Activated gamma-delta T cell treated with Interleukin-2 at 50 U/mL for 16 hours (primary cell): Measurements from ENCODE around the gene RERG.
"Not testable (repeated sequence)": the region's sequence is repeated elsewhere in the genome, so short reads cannot be mapped to it uniquely, and the experiment has no call there.

Experiments
- DNase-seq: peaks from one replicate; pipeline ENCODE4 v3.0.0-alpha.2; 2020

The RERG gene

DNA sequence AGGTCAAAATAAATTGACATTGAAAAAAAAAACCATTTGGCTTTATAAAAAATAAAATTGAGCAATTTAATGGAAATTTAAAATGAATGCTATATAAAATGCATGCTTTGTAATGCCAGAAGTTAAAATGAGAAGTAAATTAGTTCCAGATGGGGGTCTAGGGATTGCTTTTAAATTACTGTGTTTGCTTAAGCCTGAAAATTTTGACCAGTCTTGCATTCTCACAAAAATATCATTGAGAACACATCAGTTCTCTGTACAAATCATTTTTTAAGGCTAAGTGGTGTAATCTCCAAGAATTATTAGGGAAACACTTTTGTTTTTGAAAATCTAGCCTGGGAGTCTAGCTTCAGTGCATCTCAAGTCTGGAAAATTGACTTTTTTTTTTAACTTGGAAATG is 90.7 kb downstream of the RERG start:
- DNase-seq: no peak

DNA sequence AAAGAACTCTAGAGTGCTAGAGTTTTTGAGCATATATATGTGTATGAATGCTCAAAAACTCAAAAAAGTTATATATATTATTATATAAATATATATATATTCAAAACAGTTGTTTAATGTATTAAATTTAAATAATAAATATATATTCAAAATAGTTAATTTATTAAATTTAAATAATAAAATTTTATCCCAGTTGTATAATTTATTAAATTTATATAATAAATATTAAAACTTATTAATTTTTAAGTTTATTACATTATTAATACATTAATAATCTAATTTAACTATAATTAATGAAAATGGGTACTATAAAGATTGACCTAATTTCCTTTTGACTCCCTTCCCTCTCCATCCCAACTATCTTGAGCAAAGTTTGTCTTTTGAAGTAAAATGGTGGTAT is 97.8 kb downstream of the RERG start:
- no peak for DNase-seq

GRCh38 chr12:15122344-15122743 is 98.9 kb downstream of the RERG start:
- DNase-seq: no peak

- DNase-seq: no peak
These were observed 102.3 kb downstream of the RERG start for GRCh38 chr12:15118955-15119354.

GRCh38 chr12:15116983-15117382 is 104.2 kb downstream of the RERG start:
- DNase-seq: no peak

GRCh38 chr12:15116086-15116485 is 105.1 kb downstream of the RERG start:
- no peak for DNase-seq

- DNase-seq: no peak
These were observed 105.8 kb downstream of the RERG start for GRCh38 chr12:15115434-15115833.

DNA sequence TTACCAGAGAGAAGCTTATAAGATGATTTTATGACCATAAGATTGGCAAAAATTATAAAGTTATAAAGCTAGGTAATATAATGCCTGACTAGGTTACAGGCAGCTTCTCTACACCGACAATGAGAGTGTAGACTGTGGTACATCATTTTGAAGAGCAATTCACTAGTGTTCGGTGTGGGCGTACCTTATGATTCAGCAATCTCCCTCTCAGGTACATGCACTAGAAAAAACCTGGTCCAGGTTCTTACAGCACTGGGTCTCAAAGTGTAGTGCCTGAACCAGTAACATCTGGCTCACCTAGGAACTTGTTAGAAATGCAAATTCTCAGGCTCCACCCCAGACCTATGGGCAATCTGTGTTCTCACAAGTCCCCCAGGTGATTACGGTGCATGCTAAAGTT is 106.7 kb downstream of the RERG start:
- no peak for DNase-seq

- no peak for DNase-seq
These were observed 128.4 kb downstream of the RERG start for GRCh38 chr12:15092826-15093225.

GRCh38 chr12:15090441-15090840 is 130.8 kb downstream of the RERG start:
- DNase-seq: no peak

GRCh38 chr12:15088105-15088504 is 133.1 kb downstream of the RERG start:
- DNase-seq: no peak

GRCh38 chr12:15077751-15078150 is 143.5 kb downstream of the RERG start:
- not testable (repeated sequence) for DNase-seq

DNA sequence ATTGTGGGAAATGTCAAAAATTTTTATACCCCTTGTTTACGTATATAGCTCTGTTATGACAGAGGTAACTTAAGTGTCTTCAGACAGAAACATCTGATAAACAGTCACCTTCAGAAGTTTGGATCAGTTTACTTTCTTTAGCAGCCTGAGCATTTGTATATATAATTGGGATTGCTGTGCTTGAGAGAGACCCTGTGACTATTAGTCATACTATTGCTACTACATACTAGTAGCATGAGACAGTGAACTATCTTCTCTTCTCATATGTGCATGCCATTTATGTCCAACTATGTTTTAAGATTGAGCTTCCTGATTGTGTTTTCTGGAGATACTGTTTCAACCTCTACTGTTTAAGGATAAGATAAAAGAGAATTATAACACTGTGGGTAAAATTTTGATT is 146.9 kb downstream of the RERG start:
- DNase-seq: no peak

- no peak for DNase-seq
These were observed 162.1 kb downstream of the RERG start for GRCh38 chr12:15059123-15059522.
